ENCODE data around the gene AFF1.

Gene AFF1

DNA sequence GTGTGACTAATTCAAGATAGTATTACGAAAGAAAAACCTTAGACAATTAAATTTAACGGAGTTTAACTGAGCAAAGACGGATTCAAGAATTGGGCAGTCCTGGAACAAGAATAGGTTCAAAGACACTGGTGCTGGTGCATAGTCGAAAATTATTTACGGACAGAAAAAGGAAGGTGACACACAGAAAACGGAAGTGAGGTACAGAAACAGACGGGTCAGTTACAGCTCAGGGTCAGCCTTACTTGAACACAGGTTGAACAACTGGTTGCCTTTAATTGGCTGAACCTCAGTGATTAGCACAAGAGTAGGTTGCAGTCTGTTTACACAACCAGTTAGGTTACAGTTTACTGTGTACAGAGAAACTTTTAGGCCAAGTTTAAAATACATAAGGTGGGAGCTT, 254.1 kb downstream of the AFF1 start:
- Histone ChIP-seq H3K4me1 (ENCODE audit: control insufficient read depth, insufficient read depth, low read length, poor library complexity, severe bottlenecking) (no peaks in the 10 kb centered on the region), H3K9me3 (ENCODE audit: control insufficient read depth, low read length) (no peaks in the 10 kb centered on the region), H3K27ac (ENCODE audit: low read depth, low read length, severe bottlenecking) (no peak overlapping the region), H3K36me3 (ENCODE audit: control insufficient read depth, insufficient read depth, low read length) (no peaks in the 10 kb centered on the region), H3K4me3 (ENCODE audit: extremely low read depth, insufficient read depth, low read length, poor library complexity, severe bottlenecking) (no peak overlapping the region)
- WGBS, 2 experiments (ENCODE audit: insufficient coverage in 2 of 2) = 92 to 95% methylated on average over 7 of the region's 7 CpGs

All from mesodermal cell (in vitro differentiated cells).